ENCODE data around the gene DPF3.

DPF3 gene

GRCh38 chr14:72675126-72675525 lies 218.8 kb downstream of the DPF3 start:
- no peak overlapping the region for H2AFZ ChIP-seq (ENCODE audit: low read length)
- H3K27me3 ChIP-seq (replicated peaks; ENCODE audit: insufficient read depth, low read length): no peaks in the 10 kb centered on the region
- no peaks in the 10 kb centered on the region for H3K9me2 ChIP-seq (replicated peaks; ENCODE audit: insufficient read depth, low read length)
- no peaks in the 10 kb centered on the region for H3K9me3 ChIP-seq (replicated peaks; ENCODE audit: insufficient read depth, low read length)
- H3K36me3 ChIP-seq (replicated peaks; ENCODE audit: insufficient read depth, low read length): no peaks in the 10 kb centered on the region; the same call in 1 of the 2 replicates
- H4K20me1 ChIP-seq (ENCODE audit: insufficient read depth, low read length): no peaks in the 10 kb centered on the region
- TF ChIP-seq CTCF (IDR thresholded peaks at IDR 0.05; ENCODE audit: low read length) (no peak), EZH2 (optimal IDR thresholded peaks at IDR 0.05; ENCODE audit: low read depth, low read length) (no peak), EZH2phosphoT487 (IDR thresholded peaks at IDR 0.05; ENCODE audit: low read length) (no peak)
- H3K79me2 ChIP-seq (ENCODE audit: low read length): no peaks in the 10 kb centered on the region
- no peak overlapping the region for H3K9ac ChIP-seq (ENCODE audit: low read length)
- H3F3A ChIP-seq (ENCODE audit: insufficient read depth, low read length): no peaks in the 10 kb centered on the region
- no peak overlapping the region for H3K4me3 ChIP-seq (ENCODE audit: low read length)
- H3K27ac ChIP-seq (ENCODE audit: low read length): no peak overlapping the region
- DNase-seq: no peak
- no peaks in the 10 kb centered on the region for H3K4me1 ChIP-seq (ENCODE audit: low read length)
- H3K4me2 ChIP-seq (ENCODE audit: low read depth, low read length): no peak overlapping the region

- Histone ChIP-seq H3K9ac (ENCODE audit: low read length) (no peak overlapping the region), H3K4me2 (ENCODE audit: low read depth, low read length) (no peak overlapping the region), H4K20me1 (ENCODE audit: insufficient read depth, low read length) (no peaks in the 10 kb centered on the region), H3F3A (ENCODE audit: insufficient read depth, low read length) (no peaks in the 10 kb centered on the region), H3K9me3 (replicated peaks; ENCODE audit: insufficient read depth, low read length) (no peaks in the 10 kb centered on the region), H3K36me3 (replicated peaks; ENCODE audit: insufficient read depth, low read length) (no peaks in the 10 kb centered on the region; the same call in 1 of the 2 replicates), H2AFZ (ENCODE audit: low read length) (no peak overlapping the region), H3K27me3 (replicated peaks; ENCODE audit: insufficient read depth, low read length) (no peaks in the 10 kb centered on the region), H3K4me1 (ENCODE audit: low read length) (no peaks in the 10 kb centered on the region), H3K9me2 (replicated peaks; ENCODE audit: insufficient read depth, low read length) (no peaks in the 10 kb centered on the region), H3K27ac (ENCODE audit: low read length) (no peak overlapping the region), H3K4me3 (ENCODE audit: low read length) (no peak overlapping the region), H3K79me2 (ENCODE audit: low read length) (no peaks in the 10 kb centered on the region)
- TF ChIP-seq CTCF (IDR thresholded peaks at IDR 0.05; ENCODE audit: low read length) (no peak), EZH2phosphoT487 (IDR thresholded peaks at IDR 0.05; ENCODE audit: low read length) (no peak), EZH2 (optimal IDR thresholded peaks at IDR 0.05; ENCODE audit: low read depth, low read length) (no peak)
- no peak for DNase-seq
Observed at GRCh38 chr14:72673179-72673578, 220.7 kb downstream of the DPF3 start.

GRCh38 chr14:72666610-72667009 lies 227.3 kb downstream of the DPF3 start:
- no peaks in the 10 kb centered on the region for H3K27me3 ChIP-seq (replicated peaks; ENCODE audit: insufficient read depth, low read length)
- H4K20me1 ChIP-seq (ENCODE audit: insufficient read depth, low read length): no peaks in the 10 kb centered on the region
- DNase-seq: no peak
- no peak for TF ChIP-seq EZH2phosphoT487 (IDR thresholded peaks at IDR 0.05; ENCODE audit: low read length)
- no peak for TF ChIP-seq CTCF (IDR thresholded peaks at IDR 0.05; ENCODE audit: low read length)
- TF ChIP-seq EZH2 (optimal IDR thresholded peaks at IDR 0.05; ENCODE audit: low read depth, low read length): no peak
- H3K27ac ChIP-seq (ENCODE audit: low read length): no peak overlapping the region
- no peak overlapping the region for H3K9ac ChIP-seq (ENCODE audit: low read length)
- H3K9me2 ChIP-seq (replicated peaks; ENCODE audit: insufficient read depth, low read length): no peaks in the 10 kb centered on the region
- H3K9me3 ChIP-seq (replicated peaks; ENCODE audit: insufficient read depth, low read length): no peaks in the 10 kb centered on the region
- H3K79me2 ChIP-seq (ENCODE audit: low read length): no peaks in the 10 kb centered on the region
- no peak overlapping the region for H3K4me2 ChIP-seq (ENCODE audit: low read depth, low read length)
- no peaks in the 10 kb centered on the region; the same call in 1 of the 2 replicates for H3K36me3 ChIP-seq (replicated peaks; ENCODE audit: insufficient read depth, low read length)
- H2AFZ ChIP-seq (ENCODE audit: low read length): no peak overlapping the region
- H3F3A ChIP-seq (ENCODE audit: insufficient read depth, low read length): no peaks in the 10 kb centered on the region
- no peaks in the 10 kb centered on the region for H3K4me1 ChIP-seq (ENCODE audit: low read length)
- H3K4me3 ChIP-seq (ENCODE audit: low read length): no peak overlapping the region
